Smooth muscle cell (in vitro differentiated cells): ENCODE data around the gene MYH11. TPM values are rescaled to one million over a fixed set of nuclear protein-coding genes. Genes with fewer than 3 reads are reported as not detected.

ENCODE experiments used
- DNase-seq: peaks from one replicate; lab custom pipeline; 2025; ENCODE audit not compliant: unreplicated experiment; lab: John Stamatoyannopoulos, UW
- H2AFZ ChIP-seq: fragments of 200-600 bp; sonication (generic); 2 replicates; pipeline ENCODE4 v1.6.0; 2016; ENCODE audit warnings: antibody characterized with exemption, low read depth, mild to moderate bottlenecking
- H3F3A ChIP-seq: fragments of 200-600 bp; sonication (generic); 2 replicates; pipeline ENCODE4 v1.6.0; 2017; ENCODE audit warnings: antibody characterized with exemption, low read depth
- H3K27ac ChIP-seq: fragments of 200-600 bp; sonication (generic); 2 replicates; pipeline ENCODE4 v1.5.1; 2016; ENCODE audit warnings: low read depth, mild to moderate bottlenecking
- H3K27me3 ChIP-seq: fragments of 200-600 bp; sonication (generic); 2 replicates; pipeline ENCODE4 v1.6.1; 2016; ENCODE audit warnings: low read depth, mild to moderate bottlenecking
- H3K36me3 ChIP-seq: fragments of 200-600 bp; sonication (generic); 2 replicates; pipeline ENCODE4 v1.5.1; 2016; ENCODE audit warnings: low read depth
- H3K4me1 ChIP-seq: fragments of 200-600 bp; sonication (generic); 2 replicates; pipeline ENCODE4 v1.5.1; 2016; ENCODE audit warnings: low read depth
- H3K4me2 ChIP-seq: fragments of 200-600 bp; sonication (generic); 2 replicates; pipeline ENCODE4 v1.6.0; 2016; ENCODE audit warnings: mild to moderate bottlenecking
- H3K4me3 ChIP-seq: fragments of 200-600 bp; sonication (generic); 2 replicates; pipeline ENCODE4 v1.5.1; 2016; ENCODE audit warnings: mild to moderate bottlenecking
- H3K79me2 ChIP-seq: fragments of 200-600 bp; sonication (generic); 2 replicates; pipeline ENCODE4 v1.6.0; 2016; ENCODE audit warnings: low read depth, mild to moderate bottlenecking
- H3K9ac ChIP-seq: fragments of 200-600 bp; sonication (generic); 2 replicates; pipeline ENCODE4 v1.6.0; 2016; ENCODE audit warnings: low read depth
- H3K9me3 ChIP-seq: fragments of 200-600 bp; sonication (generic); replicated peaks from 2 replicates; pipeline ENCODE4 v1.5.1; 2016; ENCODE audit warnings: low read depth
- H4K20me1 ChIP-seq: fragments of 200-600 bp; sonication (generic); 2 replicates; pipeline ENCODE4 v1.6.0; 2016; ENCODE audit warnings: low read depth
- WGBS: methylation state at CpG from one replicate; pipeline ENCODE4 v1.1.7; 2016; ENCODE audit warnings: low lambda C conversion rate; 5-methylcytosine and 5-hydroxymethylcytosine counted together
- polyA plus RNA-seq: library from polyadenylated mRNA; unstranded; fragments of >200 nt; fragmentation: Nextera tagmentation; extraction: Ambion mirVana; gene quantifications from 2 replicates; pipeline ENCODE4 v1.2.1, GENCODE V29; 2016
- total RNA-seq: library from RNA; depleted of rRNA; stranded (reverse); fragments of >200 nt; gene quantifications from 2 replicates; pipeline ENCODE4 v1.2.3, GENCODE V29; 2014
- TF ChIP-seq, protein P1 (sequence below): fragments of 200-600 bp; sonication (generic); IDR thresholded peaks from 2 replicates; pipeline ENCODE4 v1.5.1; 2017; ENCODE audit warnings: borderline replicate concordance, mild to moderate bottlenecking, antibody characterized with exemption; ENCODE audit not compliant: insufficient read depth, poor library complexity, severe bottlenecking

MYH11 gene
- total and polyA plus RNA-seq, 2 experiments from 2014 or later = 0.58 TPM; not detected in 1

DNA sequence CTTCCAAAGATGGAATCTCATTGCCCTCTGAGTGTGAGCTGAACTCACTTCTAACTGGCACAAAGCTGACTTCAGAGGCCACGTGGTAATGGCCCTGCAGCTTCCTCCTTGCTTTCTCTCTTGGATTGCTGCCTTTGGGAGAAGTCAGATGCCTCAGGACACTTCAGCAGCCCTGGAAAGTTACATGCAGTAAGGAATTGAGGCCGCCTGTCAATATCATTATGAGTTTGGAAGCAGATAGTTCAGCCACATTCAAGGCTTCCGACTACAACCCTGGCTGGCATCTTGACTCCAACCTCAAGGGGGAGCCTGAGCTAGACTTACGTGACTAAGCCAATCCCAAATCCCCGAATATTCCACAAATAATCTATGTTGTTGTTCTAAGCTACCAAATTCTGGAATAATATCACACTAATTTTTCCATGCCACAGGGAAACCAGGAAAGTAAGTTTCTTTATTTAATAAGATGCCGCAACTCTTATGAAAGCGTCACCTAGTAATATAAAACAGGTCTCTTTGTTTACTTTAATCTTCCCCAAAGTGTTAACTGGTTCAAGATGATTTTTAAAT, 18.0 kb upstream of the MYH11 start:
- 75% methylated on average over 7 of the region's 7 CpGs for WGBS

DNA sequence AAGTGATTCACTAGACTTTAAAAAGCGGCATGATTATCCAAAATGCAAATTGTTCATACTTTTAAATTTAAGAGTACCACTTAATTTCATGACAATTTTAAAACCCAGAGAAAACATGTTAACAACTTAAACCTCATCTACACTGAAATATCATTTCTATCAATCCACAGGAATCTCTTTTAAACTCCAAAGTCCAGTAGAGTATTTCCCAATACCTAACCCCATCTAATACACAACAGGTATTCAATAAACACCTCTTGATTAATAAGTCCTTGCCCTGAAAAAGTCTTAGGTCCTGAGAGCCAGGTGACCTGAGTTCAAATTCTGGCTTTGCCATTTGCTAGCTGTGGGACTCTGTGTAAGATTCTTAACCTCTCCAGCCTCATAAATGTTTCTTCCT, 16.9 kb upstream of the MYH11 start:
- no peaks in the 10 kb centered on the region for H3K79me2 ChIP-seq
- H3K36me3 ChIP-seq = no peaks in the 10 kb centered on the region
- no peak overlapping the region for H3K27ac ChIP-seq
- no peaks in the 10 kb centered on the region for H3K4me1 ChIP-seq
- 97% methylated on average over 1 of the region's 1 CpG for WGBS
- H3K4me2 ChIP-seq = no peak overlapping the region
- no peak overlapping the region for H3K9ac ChIP-seq
- no peaks in the 10 kb centered on the region for H3K27me3 ChIP-seq
- H4K20me1 ChIP-seq = peaks cover 32% of the 10 kb centered on the region
- H3F3A ChIP-seq = no peaks in the 10 kb centered on the region
- TF ChIP-seq, protein P1, sequence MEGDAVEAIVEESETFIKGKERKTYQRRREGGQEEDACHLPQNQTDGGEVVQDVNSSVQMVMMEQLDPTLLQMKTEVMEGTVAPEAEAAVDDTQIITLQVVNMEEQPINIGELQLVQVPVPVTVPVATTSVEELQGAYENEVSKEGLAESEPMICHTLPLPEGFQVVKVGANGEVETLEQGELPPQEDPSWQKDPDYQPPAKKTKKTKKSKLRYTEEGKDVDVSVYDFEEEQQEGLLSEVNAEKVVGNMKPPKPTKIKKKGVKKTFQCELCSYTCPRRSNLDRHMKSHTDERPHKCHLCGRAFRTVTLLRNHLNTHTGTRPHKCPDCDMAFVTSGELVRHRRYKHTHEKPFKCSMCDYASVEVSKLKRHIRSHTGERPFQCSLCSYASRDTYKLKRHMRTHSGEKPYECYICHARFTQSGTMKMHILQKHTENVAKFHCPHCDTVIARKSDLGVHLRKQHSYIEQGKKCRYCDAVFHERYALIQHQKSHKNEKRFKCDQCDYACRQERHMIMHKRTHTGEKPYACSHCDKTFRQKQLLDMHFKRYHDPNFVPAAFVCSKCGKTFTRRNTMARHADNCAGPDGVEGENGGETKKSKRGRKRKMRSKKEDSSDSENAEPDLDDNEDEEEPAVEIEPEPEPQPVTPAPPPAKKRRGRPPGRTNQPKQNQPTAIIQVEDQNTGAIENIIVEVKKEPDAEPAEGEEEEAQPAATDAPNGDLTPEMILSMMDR = no peak
- H3K9me3 ChIP-seq = no peaks in the 10 kb centered on the region
- no peak for DNase-seq
- H3K4me3 ChIP-seq = no peak overlapping the region
- H2AFZ ChIP-seq = no peak overlapping the region

More for the DNA sequence above, 18.0 kb upstream of the MYH11 start:
- Histone ChIP-seq H3K9me3 (no peaks in the 10 kb centered on the region), H3K79me2 (peaks cover 2% of the 10 kb centered on the region), H3K4me2 (no peak overlapping the region), H4K20me1 (peaks cover 33% of the 10 kb centered on the region), H3K9ac (no peak overlapping the region), H3K27me3 (no peaks in the 10 kb centered on the region), H3K36me3 (no peaks in the 10 kb centered on the region), H3K4me1 (no peaks in the 10 kb centered on the region), H3K4me3 (no peak overlapping the region), H3F3A (no peaks in the 10 kb centered on the region), H3K27ac (no peak overlapping the region), H2AFZ (no peak overlapping the region)
- TF ChIP-seq, protein P1 = peak; percentile 55
- DNase-seq = no peak

DNA sequence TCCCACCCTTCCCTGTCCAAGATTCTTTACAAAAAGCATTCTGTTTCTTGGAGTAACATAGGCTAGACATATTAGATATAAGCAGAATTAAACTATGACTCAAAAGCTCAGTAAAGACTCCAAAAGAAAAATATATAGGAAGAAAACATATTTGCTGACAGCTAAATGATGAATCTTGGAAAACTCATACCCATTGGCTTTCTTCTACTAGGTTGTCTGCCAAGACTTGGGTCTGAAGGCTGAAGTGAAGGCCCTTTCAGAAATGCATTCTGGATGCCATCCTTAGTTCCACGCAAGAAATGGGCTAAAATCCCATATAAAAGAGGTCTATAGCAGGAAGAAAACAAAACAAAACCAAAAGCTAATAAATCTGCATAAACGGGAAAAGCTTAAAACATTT, 16.5 kb upstream of the MYH11 start:
- no peak for DNase-seq
- no peak overlapping the region for H3K4me3 ChIP-seq
- no peak overlapping the region for H2AFZ ChIP-seq
- H3K4me1 ChIP-seq = no peaks in the 10 kb centered on the region
- no peak overlapping the region for H3K27ac ChIP-seq
- H3K36me3 ChIP-seq = no peaks in the 10 kb centered on the region
- TF ChIP-seq, protein P1 = no peak
- WGBS = 97% methylated on average over 2 of the region's 2 CpGs
- no peaks in the 10 kb centered on the region for H3K9me3 ChIP-seq
- H3K27me3 ChIP-seq = no peaks in the 10 kb centered on the region
- H4K20me1 ChIP-seq = peaks cover 32% of the 10 kb centered on the region
- H3K9ac ChIP-seq = no peak overlapping the region
- no peaks in the 10 kb centered on the region for H3F3A ChIP-seq
- H3K79me2 ChIP-seq = no peaks in the 10 kb centered on the region
- no peak overlapping the region for H3K4me2 ChIP-seq

DNA sequence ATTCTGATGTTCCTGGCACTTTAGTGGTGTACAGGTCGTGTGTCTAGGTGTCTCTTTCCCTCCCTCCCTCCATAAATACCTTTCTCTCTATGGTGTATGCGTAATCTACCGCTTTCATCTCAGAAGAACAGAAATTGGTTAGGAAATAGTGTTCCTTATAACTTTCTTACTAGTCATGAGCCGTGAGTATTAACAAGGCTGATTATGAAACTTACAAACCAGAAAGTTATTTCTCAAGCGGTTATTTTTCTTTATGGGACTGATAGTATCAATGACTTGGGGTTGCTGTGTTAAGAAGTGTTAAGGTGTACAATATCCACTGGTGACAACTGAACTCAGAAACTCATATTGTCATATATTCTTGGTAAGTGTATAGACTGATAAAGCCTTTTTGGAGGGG, 13.2 kb upstream of the MYH11 start:
- H4K20me1 ChIP-seq = peaks cover 28% of the 10 kb centered on the region
- no peak overlapping the region for H3K4me3 ChIP-seq
- no peaks in the 10 kb centered on the region for H3K9me3 ChIP-seq
- H3K9ac ChIP-seq = no peak overlapping the region
- H3K4me2 ChIP-seq = no peak overlapping the region
- TF ChIP-seq, protein P1 = no peak
- H3K4me1 ChIP-seq = no peaks in the 10 kb centered on the region
- no peak overlapping the region for H2AFZ ChIP-seq
- no peaks in the 10 kb centered on the region for H3K79me2 ChIP-seq
- WGBS = 87% methylated on average over 5 of the region's 5 CpGs
- no peaks in the 10 kb centered on the region for H3K27me3 ChIP-seq
- H3K27ac ChIP-seq = no peak overlapping the region
- H3K36me3 ChIP-seq = no peaks in the 10 kb centered on the region
- no peaks in the 10 kb centered on the region for H3F3A ChIP-seq
- DNase-seq = no peak
